Stomach (tissue), 9 donors: ENCODE data around the gene SSTR5. TPM values are rescaled to one million over a fixed set of nuclear protein-coding genes. Genes with fewer than 3 reads are reported as not detected.

Experiments used
- DNase-seq, 2 donors: peaks; one replicate each; pipeline versions ENCODE4 v3.0.0 to v3.0.0-alpha.2; 2013 to 2019
- H3K27ac ChIP-seq, 5 donors: fragments of 200-600 bp in 4 of 5; sonication (generic) in 4 of 5; one replicate each; pipeline ENCODE4 v1.5.1; 2013 to 2019; ENCODE audit warnings: mild to moderate bottlenecking in 1 of 5, moderate library complexity in 1 of 5
- H3K27me3 ChIP-seq, 3 donors: fragments of 200-600 bp; sonication (generic); one replicate each; pipeline ENCODE4 v1.5.1; 2017 to 2019; ENCODE audit warnings: mixed run types in 1 of 3
- H3K36me3 ChIP-seq, 4 donors: fragments of 200-600 bp; sonication (generic); 1 replicate in 3 of 4; 2 replicates in 1 of 4; pipeline ENCODE4 v1.5.1; 2016 to 2019
- H3K4me1 ChIP-seq, 4 donors: fragments of 200-600 bp; sonication (generic); one replicate each; pipeline ENCODE4 v1.5.1; 2016 to 2019
- H3K4me3 ChIP-seq, 4 donors: fragments of 200-600 bp; sonication (generic) in 3 of 4; one replicate each; pipeline ENCODE4 v1.5.1; 2016 to 2019; ENCODE audit warnings: mild to moderate bottlenecking in 1 of 4
- H3K9me3 ChIP-seq, 4 donors: fragments of 200-600 bp; sonication (generic); one replicate each; pipeline ENCODE4 v1.5.1; 2016 to 2019
- EP300 ChIP-seq: sonication (generic); formaldehyde crosslinking; IDR thresholded peaks from one replicate; pipeline ENCODE4 v1.6.1; 2017; ENCODE audit warnings: antibody characterized with exemption
- POLR2A ChIP-seq, 4 donors: fragments of 450-650 bp; IDR thresholded peaks; one replicate each; pipeline ENCODE4 v1.6.1; 2016; ENCODE audit warnings: antibody characterized with exemption in 4 of 4, control low read depth in 2 of 4, mild to moderate bottlenecking in 1 of 4, moderate library complexity in 1 of 4
- POLR2AphosphoS5 ChIP-seq, 3 donors: sonication (generic); formaldehyde crosslinking; IDR thresholded peaks; one replicate each; pipeline ENCODE4 v1.6.1; 2016; ENCODE audit warnings: antibody characterized with exemption in 3 of 3
- whole genome bisulfite sequencing, 5 donors: extraction: QIAGEN DNeasy Blood & Tissue Kit in 3 of 5; methylation state at CpG; one replicate each; pipeline versions ENCODE4 v1.1.5 to v1.1.7; 2013 to 2018; 5-methylcytosine and 5-hydroxymethylcytosine counted together
- intact Hi-C: fragments of 100-400 bp; cut with DNase I; formaldehyde crosslinking; loops from one replicate; pipeline ENCODE4 v1.15.1; 2023; ENCODE audit warnings: low total_unique reads
- polyA plus RNA-seq, 3 donors: library from polyadenylated mRNA; stranded (reverse); fragments of 200-250 nt; gene quantifications; one replicate each; pipeline ENCODE4 v1.2.3, GENCODE V29; 2013
- total RNA-seq, 5 donors: library from RNA; depleted of rRNA; stranded (reverse); fragments of >200 nt; gene quantifications; one replicate each; pipeline versions ENCODE4 v1.1.0 to v1.2.3, GENCODE V29; 2014 to 2016
- TF ChIP-seq, protein P1 (sequence below), 7 experiments: fragments of 450-650 bp in 4 of 7; fragments of 200-600 bp in 3 of 7; sonication (generic) in 3 of 7; IDR thresholded peaks; one replicate each; pipeline ENCODE4 v1.5.1; 2016 to 2019; ENCODE audit warnings: antibody characterized with exemption in 7 of 7, control low read depth in 2 of 7, mild to moderate bottlenecking in 1 of 7
- donor health status: healthy with polysubstance abuse.
- donor health status: Bipolar disorder and iron deficiency.
- donor health status: healthy.

SSTR5 gene
- total and polyA plus RNA-seq, 8 donors = 0.13 TPM; not detected in 7

DNA sequence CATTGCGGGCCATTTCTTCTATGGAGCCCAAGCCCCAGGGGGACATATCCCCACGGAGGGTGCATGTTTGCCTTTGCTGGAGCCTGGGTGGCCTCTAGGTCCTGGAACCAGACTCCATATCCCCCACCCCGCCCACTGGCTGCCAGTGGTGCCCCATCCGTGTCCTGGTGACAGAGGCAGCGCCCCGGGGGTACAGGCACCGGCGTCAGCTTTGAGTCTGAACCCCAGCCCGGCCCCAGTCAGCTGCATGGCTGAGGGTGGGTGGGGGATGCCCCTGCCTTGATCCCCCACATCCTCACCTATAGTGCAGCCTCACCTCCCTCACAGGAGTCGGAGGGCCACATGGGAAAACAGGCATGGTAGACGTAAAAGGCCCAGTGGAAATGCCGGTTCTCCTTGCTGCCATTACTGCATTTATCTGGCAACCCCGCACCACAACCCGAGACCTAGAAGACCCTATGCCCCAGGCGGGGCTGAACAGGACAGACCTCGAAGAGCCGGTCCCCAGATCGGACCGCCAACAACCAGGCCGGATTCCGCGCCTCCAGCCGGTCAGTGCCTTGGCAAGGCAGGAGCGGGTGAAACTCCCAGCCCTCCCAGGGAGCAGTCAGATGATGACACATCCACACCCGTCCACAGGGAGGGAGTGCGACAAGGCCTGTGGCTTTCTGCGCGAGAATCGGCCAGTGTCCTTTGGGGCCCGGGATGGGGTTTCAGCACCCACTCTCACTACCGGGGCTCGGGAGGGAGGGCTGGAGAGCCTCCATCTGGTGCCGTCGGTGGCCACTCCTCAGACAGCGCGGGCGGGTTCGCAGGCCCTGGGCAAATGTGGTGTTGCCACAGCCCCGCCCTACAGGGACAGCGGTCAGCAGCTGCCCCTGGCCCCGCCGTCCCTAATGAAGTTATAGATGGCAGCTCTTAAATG is 11.9 kb upstream of the SSTR5 start:
- no peak overlapping the region for H3K4me3 ChIP-seq
- DNase-seq = no peak
- peaks cover 0 to 24% (median 16%) of the 10 kb centered on the region in 4 donors for H3K9me3 ChIP-seq
- TF ChIP-seq, protein P1, sequence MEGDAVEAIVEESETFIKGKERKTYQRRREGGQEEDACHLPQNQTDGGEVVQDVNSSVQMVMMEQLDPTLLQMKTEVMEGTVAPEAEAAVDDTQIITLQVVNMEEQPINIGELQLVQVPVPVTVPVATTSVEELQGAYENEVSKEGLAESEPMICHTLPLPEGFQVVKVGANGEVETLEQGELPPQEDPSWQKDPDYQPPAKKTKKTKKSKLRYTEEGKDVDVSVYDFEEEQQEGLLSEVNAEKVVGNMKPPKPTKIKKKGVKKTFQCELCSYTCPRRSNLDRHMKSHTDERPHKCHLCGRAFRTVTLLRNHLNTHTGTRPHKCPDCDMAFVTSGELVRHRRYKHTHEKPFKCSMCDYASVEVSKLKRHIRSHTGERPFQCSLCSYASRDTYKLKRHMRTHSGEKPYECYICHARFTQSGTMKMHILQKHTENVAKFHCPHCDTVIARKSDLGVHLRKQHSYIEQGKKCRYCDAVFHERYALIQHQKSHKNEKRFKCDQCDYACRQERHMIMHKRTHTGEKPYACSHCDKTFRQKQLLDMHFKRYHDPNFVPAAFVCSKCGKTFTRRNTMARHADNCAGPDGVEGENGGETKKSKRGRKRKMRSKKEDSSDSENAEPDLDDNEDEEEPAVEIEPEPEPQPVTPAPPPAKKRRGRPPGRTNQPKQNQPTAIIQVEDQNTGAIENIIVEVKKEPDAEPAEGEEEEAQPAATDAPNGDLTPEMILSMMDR (IDR thresholded peaks at IDR 0.05) = no peak
- TF ChIP-seq POLR2A (IDR thresholded peaks at IDR 0.05) (no peak), EP300 (no peak), POLR2AphosphoS5 (IDR thresholded peaks at IDR 0.05) (no peak)
- peaks cover 0 to 7% (median 0%) of the 10 kb centered on the region in 4 donors for H3K4me1 ChIP-seq
- no peaks in the 10 kb centered on the region for H3K36me3 ChIP-seq
- WGBS, 5 donors = 73 to 89% (median 76%) methylated on average over 12 to 42 of the region's 42 CpGs
- H3K27me3 ChIP-seq = peaks cover 6 to 94% (median 50%) of the 10 kb centered on the region in 3 donors
- intact Hi-C loops = no loop called here
- no peak overlapping the region for H3K27ac ChIP-seq

DNA sequence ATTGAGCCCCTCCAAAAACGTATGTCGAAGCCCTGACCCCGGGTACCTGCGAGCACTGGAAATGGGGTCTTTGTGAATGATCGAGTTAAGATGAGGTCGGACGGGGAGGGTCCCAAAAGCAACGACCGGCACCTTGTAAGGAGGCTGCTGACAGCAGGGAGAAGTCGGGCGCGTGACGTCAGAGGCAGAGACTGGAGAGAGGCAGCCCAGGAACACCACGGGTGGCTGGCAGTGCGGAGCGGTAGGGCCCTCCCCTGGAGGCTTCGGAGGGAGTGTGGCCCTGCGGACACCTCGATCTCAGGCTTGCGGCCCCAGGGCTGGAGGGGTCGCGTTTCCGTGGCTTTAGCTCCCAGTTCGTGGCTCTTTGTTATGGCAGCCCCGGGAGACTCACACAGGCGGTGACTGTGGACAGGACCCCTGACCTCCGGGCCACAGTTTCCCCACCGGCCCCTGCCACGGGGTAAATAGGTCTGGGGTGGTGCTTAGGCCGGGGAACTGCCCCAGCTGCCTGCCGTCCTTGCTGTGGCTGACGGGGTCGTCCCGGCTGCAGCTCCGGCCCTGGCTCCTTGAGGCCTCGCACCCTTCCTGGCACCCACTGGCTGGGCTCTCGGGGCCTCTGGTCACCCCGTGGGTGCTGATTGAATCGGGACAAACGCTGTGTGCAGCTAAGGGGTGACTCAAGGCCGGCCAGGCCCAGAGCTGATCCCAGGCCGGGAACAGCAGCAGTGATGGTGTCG is 10.6 kb upstream of the SSTR5 start:
- DNase-seq = no peak
- Histone ChIP-seq H3K9me3 (peaks cover 0 to 15% (median 8%) of the 10 kb centered on the region in 4 donors), H3K27ac (no peak overlapping the region), H3K27me3 (peaks cover 6 to 94% (median 56%) of the 10 kb centered on the region in 3 donors), H3K4me3 (no peak overlapping the region), H3K4me1 (peaks cover 0 to 7% (median 0%) of the 10 kb centered on the region in 4 donors), H3K36me3 (no peaks in the 10 kb centered on the region)
- 78 to 87% (median 80%) methylated on average over 19 to 43 of the region's 43 CpGs for WGBS, 5 donors
- intact Hi-C loops = no loop called here
- TF ChIP-seq POLR2AphosphoS5 (IDR thresholded peaks at IDR 0.05) (no peak), POLR2A (IDR thresholded peaks at IDR 0.05) (no peak), EP300 (no peak)
- TF ChIP-seq, protein P1 (IDR thresholded peaks at IDR 0.05) = no peak

- Histone ChIP-seq H3K4me3 (no peak overlapping the region), H3K9me3 (peaks cover 0 to 10% (median 5%) of the 10 kb centered on the region in 4 donors), H3K27ac (no peak overlapping the region), H3K27me3 (peaks cover 4 to 94% (median 56%) of the 10 kb centered on the region in 3 donors), H3K36me3 (no peaks in the 10 kb centered on the region), H3K4me1 (peaks cover 0 to 2% (median 0%) of the 10 kb centered on the region in 4 donors)
- no peak for DNase-seq
- WGBS, 5 donors = 64 to 74% (median 72%) methylated on average over 19 to 20 of the region's 20 CpGs
- TF ChIP-seq POLR2A (IDR thresholded peaks at IDR 0.05) (no peak), EP300 (no peak), POLR2AphosphoS5 (IDR thresholded peaks at IDR 0.05) (no peak)
- TF ChIP-seq, protein P1 (IDR thresholded peaks at IDR 0.05) = no peak
- intact Hi-C loops = no loop called here
Observed at GRCh38 chr16:1062895-1063294, 9.7 kb upstream of the SSTR5 start.

DNA sequence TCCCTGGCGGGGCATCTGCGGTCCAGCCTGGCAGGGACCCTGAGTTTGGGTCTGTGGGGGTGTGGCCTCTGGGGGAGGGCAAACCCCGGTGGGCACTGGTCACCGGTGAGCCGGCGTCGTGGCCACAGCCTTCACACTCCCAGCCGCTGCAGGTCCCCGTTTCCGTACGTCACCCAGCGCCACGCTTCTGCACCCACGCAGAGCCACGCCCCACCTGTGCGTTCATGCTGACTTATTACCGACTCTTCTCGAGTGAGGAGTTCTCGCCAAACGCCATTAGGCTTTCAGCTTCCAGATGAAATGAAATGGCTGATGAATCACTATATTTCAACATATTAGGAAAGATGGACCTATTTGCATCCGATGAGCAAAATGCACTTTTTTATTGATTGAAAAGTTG is 8.8 kb upstream of the SSTR5 start:
- Histone ChIP-seq H3K27me3 (peaks cover 3 to 94% (median 57%) of the 10 kb centered on the region in 3 donors), H3K4me1 (no peaks in the 10 kb centered on the region), H3K9me3 (peaks cover 0 to 10% (median 5%) of the 10 kb centered on the region in 4 donors), H3K36me3 (no peaks in the 10 kb centered on the region), H3K27ac (no peak overlapping the region), H3K4me3 (no peak overlapping the region)
- intact Hi-C loops = no loop called here
- no peak for TF ChIP-seq EP300
- TF ChIP-seq, protein P1 (IDR thresholded peaks at IDR 0.05) = no peak
- no peak for TF ChIP-seq POLR2AphosphoS5 (IDR thresholded peaks at IDR 0.05)
- no peak for TF ChIP-seq POLR2A (IDR thresholded peaks at IDR 0.05)
- 66 to 78% (median 75%) methylated on average over 21 of the region's 21 CpGs for WGBS, 5 donors
- DNase-seq = no peak
